Chondrocyte (in vitro differentiated cells): ENCODE results near the gene HOXC11. TPM values are rescaled to one million over a fixed set of nuclear protein-coding genes. Genes with fewer than 3 reads are reported as not detected.

Experiments used
- DNase-seq: peaks from one replicate; pipeline ENCODE4 v3.0.0; 2021; ENCODE audit warnings: mixed read lengths, low spot score
- H3K27ac Mint-ChIP-seq: one replicate; pipeline ENCODE4 v1.8.0; 2021; ENCODE audit warnings: mild to moderate bottlenecking, moderate library complexity, mixed read lengths; ENCODE audit not compliant: unreplicated experiment
- H3K27me3 Mint-ChIP-seq: 2 replicates; pipeline ENCODE4 v1.8.0; 2021; ENCODE audit warnings: low read depth, mixed read lengths
- H3K36me3 Mint-ChIP-seq: 2 replicates; pipeline ENCODE4 v1.8.0; 2021; ENCODE audit warnings: low read depth, mixed read lengths
- H3K4me1 Mint-ChIP-seq: 2 replicates; pipeline ENCODE4 v1.8.0; 2021; ENCODE audit warnings: low read depth, mild to moderate bottlenecking, mixed read lengths
- H3K4me3 Mint-ChIP-seq: one replicate; pipeline ENCODE4 v1.8.0; 2021; ENCODE audit warnings: mild to moderate bottlenecking, moderate library complexity, mixed read lengths; ENCODE audit not compliant: unreplicated experiment
- H3K9me3 Mint-ChIP-seq: 2 replicates; pipeline ENCODE4 v1.8.0; 2021; ENCODE audit warnings: low read depth, mixed read lengths
- CTCF ChIP-seq: fragments of 200-600 bp; sonication (generic); IDR thresholded peaks from 2 replicates; pipeline ENCODE4 v1.5.0; 2021; ENCODE audit warnings: antibody characterized with exemption, mild to moderate bottlenecking, moderate library complexity
- total RNA-seq: library from RNA; stranded (reverse); gene quantifications from 3 replicates; pipeline ENCODE4 v1.2.1, GENCODE V29; 2021

The HOXC11 gene
- total RNA-seq, 1 donor from 2014 or later: not detected

GRCh38 chr12:53929527-53929926 is 43.4 kb upstream of the HOXC11 start:
- no peak for TF ChIP-seq CTCF
- Mint-ChIP-seq H3K4me1 (no peaks in the 10 kb centered on the region), H3K36me3 (no peaks in the 10 kb centered on the region), H3K9me3 (peaks cover 4% of the 10 kb centered on the region), H3K27me3 (peaks cover 86% of the 10 kb centered on the region), H3K4me3 (no peak overlapping the region), H3K27ac (no peak overlapping the region)
- no peak for DNase-seq

DNA sequence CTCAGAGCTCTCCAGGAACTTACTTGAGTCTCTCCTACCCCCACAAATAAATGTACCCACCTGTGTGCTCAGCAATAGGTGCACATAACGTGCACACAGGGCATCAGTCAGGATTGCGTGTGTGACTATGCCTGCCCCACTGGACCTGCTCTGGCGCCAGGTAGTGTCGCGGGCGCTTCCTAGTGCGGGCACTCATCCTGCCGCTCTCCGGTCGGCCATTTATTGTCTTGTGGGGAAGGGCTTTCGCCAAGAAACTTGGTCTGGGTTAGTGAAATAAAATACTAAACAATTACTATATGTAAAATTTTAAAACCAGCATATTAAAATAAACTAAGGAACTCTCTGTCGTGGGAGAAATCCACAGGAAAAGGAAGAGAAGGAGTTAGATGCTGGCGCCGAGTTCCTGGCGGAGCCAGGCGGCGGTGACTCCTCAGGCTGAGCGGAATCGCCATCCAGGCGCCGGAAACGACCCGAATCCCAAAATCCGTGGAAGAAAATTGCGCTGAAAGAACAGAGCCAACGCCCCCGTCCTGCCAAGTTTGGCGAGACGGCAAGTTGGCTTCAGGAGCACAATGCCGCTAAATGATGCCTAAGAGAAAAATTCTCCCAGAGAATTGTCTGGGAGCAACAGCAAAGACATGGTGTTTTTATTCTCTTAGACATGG is 42.2 kb upstream of the HOXC11 start:
- Mint-ChIP-seq H3K36me3 (no peaks in the 10 kb centered on the region), H3K27ac (no peak overlapping the region), H3K27me3 (peaks cover 91% of the 10 kb centered on the region), H3K9me3 (peaks cover 4% of the 10 kb centered on the region), H3K4me3 (no peak overlapping the region), H3K4me1 (peaks cover 5% of the 10 kb centered on the region)
- no peak for TF ChIP-seq CTCF
- no peak for DNase-seq

GRCh38 chr12:53931844-53932581 is 40.9 kb upstream of the HOXC11 start:
- H3K4me3 Mint-ChIP-seq: no peak overlapping the region
- H3K36me3 Mint-ChIP-seq: no peaks in the 10 kb centered on the region
- H3K4me1 Mint-ChIP-seq: peaks cover 6% of the 10 kb centered on the region
- peaks cover 4% of the 10 kb centered on the region for H3K9me3 Mint-ChIP-seq
- H3K27me3 Mint-ChIP-seq: peaks cover 92% of the 10 kb centered on the region
- no peak for DNase-seq
- no peak for TF ChIP-seq CTCF
- no peak overlapping the region for H3K27ac Mint-ChIP-seq

GRCh38 chr12:53932915-53933314 is 40.0 kb upstream of the HOXC11 start:
- Mint-ChIP-seq H3K9me3 (peaks cover 4% of the 10 kb centered on the region), H3K4me3 (no peak overlapping the region), H3K27me3 (peaks cover 90% of the 10 kb centered on the region), H3K27ac (no peak overlapping the region), H3K36me3 (no peaks in the 10 kb centered on the region), H3K4me1 (peaks cover 6% of the 10 kb centered on the region)
- DNase-seq: no peak
- TF ChIP-seq CTCF: no peak

GRCh38 chr12:53935383-53936341 is 37.3 kb upstream of the HOXC11 start:
- Mint-ChIP-seq H3K36me3 (no peaks in the 10 kb centered on the region), H3K4me3 (peak overlapping the region; percentile 52), H3K4me1 (peaks cover 6% of the 10 kb centered on the region), H3K27me3 (peaks cover 86% of the 10 kb centered on the region), H3K27ac (no peak overlapping the region), H3K9me3 (no peaks in the 10 kb centered on the region)
- DNase-seq: no peak
- no peak for TF ChIP-seq CTCF
